GM18909 (cell line): ENCODE results near the gene TBC1D5.
"Not testable (repeated sequence)": the region's sequence is repeated elsewhere in the genome, so short reads cannot be mapped to it uniquely, and the experiment has no call there.

Experiments
- ATAC-seq: cut with Tn5 transposase; IDR thresholded peaks from one replicate; pipeline ENCODE4 v1.9.1; 2021; ENCODE audit warnings: mild to moderate bottlenecking; ENCODE audit not compliant: unreplicated experiment, poor library complexity

Gene TBC1D5

DNA sequence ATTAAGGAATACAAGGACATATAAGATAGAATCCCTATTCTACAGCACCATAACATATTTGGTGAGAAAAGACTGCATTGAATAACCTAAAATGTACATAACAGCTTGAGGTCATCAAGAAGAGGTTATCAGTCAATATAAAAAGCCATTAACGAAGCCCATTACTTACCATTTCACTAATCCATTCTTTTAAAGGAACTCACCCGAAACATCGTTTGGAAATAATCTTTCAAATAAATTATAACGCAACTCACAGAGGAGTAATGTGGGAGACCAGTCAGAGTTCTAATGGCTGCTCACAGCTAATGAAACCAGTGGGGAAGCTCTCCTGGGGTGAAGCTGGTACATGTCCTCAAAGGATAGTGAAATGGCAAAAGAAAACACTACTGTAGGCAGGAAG is 188.4 kb downstream of the TBC1D5 start:
- no peak for ATAC-seq

DNA sequence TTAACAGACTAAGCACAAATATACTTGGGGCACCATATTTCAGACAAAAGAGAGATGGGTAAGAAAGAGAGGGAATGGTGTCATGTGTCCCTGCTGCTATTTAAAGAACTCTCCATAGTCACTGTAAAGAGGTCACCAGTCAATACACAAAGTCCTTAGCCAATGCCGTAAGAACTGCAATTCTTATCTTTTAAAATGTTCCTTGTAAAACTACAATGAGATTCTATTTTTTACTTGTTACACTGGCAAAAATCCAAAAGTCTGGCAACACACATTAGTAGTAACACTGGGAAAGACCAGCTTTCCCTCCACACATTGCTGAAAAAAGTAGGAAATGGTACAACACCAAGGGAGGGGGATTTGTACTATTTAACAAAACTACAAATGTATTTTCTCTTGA is 189.4 kb downstream of the TBC1D5 start:
- ATAC-seq = no peak

DNA sequence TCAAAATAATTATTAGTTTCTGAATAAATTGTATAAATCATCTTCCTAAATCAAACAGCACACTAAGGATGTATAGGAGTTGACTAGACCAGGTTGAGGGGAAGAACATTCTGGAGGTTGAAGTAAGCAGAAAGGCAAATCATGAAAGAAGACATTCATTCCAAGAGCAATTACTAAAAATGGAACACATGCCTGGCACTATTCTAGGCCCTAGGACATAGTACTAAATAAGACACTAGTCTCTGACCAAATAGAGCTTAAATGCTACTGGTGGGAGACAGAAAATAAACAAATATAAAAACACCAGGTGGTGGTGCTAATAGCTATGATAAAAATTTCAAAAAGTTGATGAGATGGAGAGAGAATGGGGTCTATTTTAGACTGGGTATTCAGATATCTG is 190.1 kb downstream of the TBC1D5 start:
- ATAC-seq = no peak

DNA sequence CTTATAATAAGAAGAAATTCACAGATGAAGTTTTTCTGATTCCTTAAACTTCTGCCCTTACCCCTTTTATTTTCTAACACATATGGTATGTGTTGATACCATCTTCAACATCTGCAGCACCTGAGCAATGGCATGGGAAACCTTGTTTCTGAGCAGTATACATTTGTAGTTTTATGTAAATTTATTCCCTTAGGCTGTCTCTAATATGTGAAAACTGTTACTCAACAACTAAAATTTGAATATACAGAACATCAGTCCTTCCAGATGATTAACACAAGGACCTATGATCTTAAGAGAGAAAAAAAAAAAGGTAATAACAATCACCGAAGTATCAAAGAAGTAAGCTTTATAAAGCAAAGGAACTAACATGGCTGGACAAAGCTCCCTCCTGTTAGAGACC is 190.5 kb downstream of the TBC1D5 start:
- ATAC-seq = no peak

DNA sequence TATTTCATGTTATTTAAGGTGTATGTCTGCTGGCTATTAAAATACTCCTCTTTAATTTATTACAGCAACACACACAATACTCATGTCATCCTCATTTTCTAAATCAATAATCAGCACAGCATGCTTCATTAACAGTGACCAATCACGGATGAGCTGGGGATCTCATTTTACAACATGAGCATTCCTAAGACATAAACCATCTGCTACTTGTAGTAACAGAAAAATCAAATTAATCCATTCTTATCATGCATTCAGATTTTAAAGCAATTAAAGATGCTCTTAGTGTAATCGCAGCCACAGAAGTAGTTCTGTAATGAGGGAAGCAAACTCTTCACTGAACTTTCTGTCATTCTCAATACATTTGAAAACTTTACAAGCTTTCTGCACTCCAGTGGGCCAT is 191.1 kb downstream of the TBC1D5 start:
- no peak for ATAC-seq

DNA sequence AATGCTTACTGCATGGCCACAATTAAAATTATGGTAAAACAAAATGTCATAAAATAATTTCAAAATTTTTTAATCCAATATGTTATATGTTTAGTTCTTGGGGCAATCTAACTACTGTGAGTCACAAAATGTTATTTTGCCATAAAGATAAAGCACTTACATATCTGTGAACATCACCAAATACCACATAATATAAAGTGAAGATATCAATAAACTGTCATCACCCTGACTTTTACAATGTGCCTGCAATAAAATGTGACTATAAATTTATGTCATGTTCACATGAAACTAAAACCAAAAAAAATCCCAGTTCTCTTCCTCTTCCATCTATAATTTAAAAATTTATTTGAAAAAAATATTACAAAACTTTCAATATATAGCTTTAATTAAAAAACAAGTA is 191.8 kb downstream of the TBC1D5 start:
- no peak for ATAC-seq

DNA sequence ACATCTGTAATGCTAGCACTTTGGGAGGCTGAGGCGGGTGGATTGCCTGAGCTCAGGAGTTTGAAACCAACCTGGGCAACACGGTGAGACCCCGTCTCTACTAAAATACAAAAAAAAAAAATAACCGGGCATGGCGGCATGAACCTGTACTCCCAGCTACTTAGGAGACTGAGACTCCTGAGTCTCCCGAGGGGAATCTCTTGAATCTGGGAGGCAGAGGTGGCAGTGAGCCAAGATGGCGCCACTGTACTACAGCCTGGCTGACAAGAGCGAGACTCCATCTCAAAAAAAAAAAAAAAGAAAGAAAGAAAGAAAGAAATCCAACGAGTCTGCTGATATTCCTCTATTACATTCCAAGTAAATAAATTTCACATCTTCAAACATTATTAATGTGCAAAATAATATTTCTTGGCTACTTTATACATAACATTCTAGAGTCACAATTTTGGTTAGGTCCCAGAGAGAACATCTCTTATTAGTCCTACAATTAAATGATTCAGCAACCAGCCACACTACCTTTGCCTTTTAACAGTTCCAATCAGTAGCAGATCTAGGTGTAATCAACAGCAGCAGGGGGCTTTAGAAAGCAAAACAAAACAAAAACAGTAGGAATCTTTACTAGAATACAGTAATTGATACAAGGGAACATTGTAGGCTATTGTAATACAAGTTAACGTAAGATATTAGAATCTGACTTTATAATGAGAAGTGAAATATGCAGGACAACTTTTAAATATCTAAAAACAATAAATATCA is 195.8 kb downstream of the TBC1D5 start:
- ATAC-seq = no peak

DNA sequence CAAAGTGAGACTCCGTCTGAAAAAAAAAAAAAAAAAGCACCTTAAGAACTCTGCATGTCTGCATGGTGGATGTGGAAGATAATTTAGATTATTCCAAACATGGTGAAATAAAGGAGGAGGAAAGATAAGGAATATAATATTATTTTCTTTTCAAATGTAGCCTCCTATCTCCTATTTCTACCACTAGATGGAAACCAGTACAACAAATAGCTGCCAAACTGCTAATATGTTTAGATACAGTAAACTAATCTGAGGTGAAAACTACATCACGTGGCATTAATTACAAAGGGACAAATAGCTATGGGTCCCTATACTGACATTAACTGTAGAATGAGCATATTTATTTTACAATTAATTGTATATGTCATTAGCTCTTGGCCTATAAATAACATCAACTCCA is 197.8 kb downstream of the TBC1D5 start:
- ATAC-seq = no peak

DNA sequence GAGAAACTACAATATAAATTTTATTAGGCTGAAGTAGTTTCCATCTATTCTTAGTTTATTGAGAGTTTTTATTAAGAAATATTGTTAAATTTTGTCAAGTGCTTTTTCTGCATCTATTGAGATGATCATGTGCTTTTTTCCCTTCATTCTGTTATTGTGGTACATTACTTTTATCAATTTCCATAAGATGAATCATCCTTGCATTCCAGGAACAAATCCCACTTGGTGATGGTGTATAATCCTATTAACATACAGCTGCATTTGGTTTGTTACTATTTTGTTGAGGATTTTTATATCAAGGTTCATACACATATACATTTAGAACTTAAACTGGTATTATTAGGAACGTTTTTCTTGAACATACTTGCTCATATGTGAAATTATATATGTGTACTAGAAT is 199.8 kb downstream of the TBC1D5 start:
- no peak for ATAC-seq

DNA sequence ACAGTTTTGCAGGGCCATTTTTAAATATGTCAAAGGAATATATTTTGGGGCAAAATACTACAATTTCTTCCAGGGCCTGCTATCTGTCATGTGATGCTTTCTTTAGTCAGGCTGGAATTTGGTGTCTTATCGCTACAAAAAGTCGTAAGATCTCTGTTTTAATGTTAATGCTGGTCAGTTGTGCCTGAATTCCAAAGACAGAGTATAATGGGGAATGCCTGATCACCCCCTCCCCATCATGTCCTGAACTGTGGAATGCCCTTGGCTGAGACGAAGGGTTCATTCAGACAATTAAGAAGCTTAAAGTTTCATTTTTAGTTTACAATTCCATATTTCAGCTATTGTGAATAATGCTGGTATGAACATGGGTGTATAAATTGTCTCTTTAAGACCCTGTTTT is 203.0 kb downstream of the TBC1D5 start:
- no peak for ATAC-seq

DNA sequence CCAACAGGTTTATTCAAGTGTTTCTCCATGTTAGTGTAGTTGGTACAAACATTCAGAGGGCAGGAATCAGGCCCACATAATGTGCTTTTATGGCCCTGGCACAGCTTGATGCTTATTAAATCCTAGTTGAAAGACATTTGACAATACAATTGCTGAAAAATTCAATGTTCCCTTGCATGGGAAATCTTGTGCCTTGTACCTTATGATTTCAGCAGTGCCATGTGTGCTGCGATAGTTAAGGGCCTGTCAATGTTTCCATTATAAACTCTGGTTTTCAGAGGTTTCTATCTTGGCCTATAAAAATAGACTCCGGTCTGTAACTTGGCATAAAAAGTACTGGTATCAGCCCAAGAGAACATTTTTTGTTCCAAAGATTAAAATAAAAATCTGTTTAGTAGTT is 207.2 kb downstream of the TBC1D5 start:
- no peak for ATAC-seq

DNA sequence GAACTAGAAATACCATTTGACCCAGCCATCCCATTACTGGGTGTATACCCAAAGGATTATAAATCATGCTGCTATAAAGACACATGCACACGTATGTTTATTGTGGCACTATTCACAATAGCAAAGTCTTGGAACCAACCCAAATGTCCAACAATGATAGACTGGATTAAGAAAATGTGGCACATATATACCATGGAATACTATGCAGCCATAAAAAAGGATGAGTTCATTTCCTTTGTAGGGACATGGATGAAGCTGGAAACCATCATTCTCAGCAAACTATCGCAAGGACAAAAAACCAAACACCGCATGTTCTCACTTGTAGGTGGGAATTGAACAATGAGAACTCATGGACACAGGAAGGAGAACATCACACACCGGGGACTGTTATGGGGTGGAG is 210.0 kb downstream of the TBC1D5 start:
- not testable (repeated sequence) for ATAC-seq

DNA sequence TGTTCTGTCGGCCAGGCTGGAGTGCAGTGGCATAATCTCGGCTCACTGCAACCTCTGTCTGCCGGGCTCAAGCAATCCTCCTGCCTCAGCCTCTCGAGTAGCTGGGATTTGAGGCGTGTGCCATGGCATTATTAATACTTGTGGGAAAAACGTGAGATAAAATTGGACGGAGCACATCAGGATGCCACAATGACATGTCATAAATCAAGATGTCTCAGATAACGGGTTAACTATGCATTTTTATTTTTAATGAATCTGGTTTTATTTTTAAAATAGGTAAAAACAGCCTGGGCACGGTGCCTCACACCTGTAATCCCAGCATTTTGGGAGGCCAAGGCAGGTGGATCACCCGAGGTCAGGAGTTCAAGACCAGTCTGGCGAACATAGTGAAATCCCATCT is 212.8 kb downstream of the TBC1D5 start:
- no peak for ATAC-seq

DNA sequence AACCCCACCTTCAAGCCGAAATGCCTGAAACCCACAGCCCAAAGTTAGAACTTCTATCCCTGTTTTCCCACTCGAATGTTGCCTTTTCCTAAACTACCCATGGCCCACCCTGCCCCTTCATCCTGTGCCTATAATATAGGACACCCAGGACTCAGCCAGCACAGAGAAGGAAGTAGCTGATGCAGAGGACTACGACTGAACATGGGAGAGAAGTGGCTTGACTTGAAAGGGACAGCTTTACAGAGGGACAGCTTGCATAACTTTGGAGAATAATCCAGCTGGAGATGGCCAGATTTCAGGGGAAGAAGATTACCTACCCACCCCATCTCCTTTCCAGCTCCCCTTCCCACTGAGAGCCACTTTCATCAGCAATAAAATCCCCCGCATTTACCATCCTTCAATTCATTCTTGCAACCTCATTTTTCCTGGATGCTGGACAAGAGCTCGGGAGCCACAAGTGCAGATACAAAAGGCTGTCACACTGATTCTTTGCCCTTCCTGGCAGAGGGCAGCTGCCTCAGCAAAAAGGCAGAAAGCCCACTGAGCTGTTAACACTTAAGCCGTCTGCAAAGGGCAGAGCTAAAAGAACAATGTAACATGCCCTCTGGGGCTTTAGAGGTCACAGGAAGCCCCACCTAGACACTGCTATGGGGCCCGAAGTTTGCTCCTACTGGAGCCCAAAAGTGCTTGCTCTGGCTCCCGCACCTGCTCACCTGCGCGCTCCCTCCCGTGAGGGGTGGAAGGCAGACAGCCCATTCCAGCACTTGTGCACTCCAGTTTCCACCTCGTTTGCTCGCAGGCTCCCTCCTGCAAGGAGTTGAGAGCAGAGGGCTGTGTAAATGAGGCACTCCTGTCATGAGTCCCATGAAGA is 224.0 kb downstream of the TBC1D5 start:
- ATAC-seq = no peak

DNA sequence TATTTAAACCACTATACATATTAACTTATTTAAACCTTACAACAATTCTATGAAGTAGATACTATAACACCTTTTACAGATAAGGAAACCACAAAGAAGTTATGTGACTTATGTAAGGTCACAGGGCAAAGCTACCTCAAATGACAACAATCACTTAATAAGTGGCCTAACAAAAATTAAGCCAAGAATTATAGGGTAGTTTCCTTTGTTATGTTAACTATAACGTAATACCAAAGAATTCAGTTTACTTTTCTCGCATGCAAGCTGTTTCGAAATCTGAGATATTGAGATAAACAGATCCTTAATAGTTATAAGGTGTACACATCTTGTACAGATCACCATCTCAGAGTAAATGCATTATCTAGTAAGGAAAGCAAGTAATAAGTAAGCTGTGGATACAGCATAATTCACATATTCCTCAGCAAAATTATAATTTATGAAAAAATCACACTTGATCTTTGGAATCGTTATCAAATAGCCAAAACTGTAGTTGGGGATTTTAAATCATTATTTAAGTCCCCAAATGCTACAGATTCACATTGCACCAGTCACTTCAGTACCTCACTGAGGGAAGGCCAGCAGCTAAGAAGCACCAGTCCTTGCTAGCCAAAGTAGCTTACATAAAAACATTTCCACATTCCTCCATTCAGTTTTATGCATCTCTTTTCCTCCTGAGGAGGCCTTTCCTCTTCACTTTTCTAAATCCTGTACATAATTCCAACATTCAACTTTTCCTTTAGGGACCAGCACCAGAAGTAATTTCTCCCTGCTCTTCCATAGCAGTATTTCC is 226.8 kb downstream of the TBC1D5 start:
- ATAC-seq = no peak

DNA sequence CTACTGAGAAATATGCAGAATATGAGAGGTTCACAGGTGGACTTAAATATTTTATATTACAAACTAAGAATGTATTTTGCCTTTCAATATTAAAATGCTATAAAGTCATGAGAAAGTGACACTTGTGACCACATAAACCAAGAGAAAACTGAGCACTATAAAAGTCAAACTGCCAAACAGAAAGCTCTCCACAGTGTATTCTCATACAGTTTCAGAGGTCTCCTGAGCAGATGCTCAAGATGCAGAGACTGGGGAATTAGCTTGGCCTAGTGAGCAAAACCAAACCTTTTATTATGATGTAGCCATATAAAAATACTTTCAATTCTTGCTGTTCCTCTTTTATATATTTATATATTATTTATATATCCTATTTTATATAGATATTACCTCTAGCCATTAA is 227.8 kb downstream of the TBC1D5 start:
- no peak for ATAC-seq

DNA sequence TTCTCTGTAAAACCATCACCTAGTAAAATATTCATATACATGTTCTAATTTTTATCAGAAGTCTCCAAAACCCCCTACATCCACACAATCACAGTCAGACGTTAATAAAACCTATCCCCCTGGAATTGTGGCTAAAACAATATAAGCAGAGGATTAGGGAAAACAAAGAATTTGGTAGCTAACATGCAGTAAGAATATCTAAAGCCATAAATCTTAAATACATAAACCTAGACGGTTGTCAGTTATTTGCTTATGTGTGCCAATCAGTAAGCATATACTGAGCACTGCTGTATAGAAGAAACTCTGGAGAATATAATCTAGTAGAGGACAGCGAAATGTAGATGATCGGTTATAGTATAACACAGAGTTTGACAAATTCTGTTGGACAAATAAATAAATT is 232.2 kb downstream of the TBC1D5 start:
- no peak for ATAC-seq

DNA sequence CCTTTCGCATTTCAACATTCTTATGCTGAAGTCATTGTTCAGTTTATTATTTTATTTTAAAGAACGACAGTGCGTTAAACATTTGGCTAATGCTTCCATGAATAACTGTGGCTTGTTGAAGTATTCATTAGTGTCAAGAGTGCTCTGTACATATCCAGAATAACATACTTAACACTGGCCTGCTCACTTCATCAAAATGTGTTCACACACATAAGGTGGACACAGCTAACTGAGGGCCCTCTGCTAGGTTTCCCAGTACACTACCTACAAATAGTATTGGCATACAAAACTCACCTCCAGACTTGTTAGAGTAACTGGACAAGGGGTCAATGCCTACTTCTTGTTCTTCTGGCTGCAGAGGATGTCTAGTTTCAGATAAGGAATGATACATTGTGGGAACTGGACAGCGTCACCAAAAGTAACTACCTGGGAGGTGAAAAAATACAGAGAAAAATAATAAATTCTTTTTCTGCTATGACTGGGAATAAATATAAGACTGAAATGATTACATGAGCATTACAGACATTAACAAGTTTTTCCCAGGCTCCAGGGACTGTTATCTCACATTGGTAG is 234.2 kb downstream of the TBC1D5 start:
- ATAC-seq = no peak

DNA sequence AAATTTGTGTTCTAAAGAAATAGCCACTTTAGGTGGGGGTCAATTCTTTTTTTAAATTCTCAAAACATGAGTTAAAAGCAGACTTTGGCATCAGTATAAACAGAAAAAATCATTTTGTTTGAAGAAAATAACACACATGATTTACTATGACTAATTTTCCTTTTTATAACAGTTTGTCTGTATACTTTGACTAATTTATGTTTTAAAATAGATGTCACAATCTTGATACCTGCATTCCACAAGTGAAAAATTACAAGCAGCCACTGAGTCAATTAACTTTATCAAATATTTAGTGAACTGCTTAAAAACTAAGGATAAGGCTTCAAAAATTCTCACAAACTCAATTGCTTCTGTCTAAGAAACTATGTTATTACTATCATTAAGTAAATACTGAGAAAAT is 235.0 kb downstream of the TBC1D5 start:
- ATAC-seq = no peak

DNA sequence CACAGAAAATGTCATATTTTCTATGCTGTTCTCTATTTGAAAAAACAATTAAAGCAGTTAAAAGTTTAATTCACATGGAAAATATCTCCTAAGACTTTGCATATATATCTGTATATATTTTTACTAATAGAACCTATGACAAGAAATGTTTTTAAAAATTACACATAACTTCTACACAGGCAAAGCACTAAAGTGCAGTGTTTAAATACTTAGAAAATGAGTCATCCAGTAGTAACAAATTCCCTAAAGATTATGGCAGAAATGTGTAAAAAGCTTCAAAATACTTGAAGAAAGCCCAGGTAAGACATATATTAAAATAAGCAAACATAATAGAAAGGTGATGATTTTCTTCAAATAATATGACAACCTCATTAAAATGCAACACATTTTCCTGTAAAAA is 236.6 kb downstream of the TBC1D5 start:
- ATAC-seq = no peak

DNA sequence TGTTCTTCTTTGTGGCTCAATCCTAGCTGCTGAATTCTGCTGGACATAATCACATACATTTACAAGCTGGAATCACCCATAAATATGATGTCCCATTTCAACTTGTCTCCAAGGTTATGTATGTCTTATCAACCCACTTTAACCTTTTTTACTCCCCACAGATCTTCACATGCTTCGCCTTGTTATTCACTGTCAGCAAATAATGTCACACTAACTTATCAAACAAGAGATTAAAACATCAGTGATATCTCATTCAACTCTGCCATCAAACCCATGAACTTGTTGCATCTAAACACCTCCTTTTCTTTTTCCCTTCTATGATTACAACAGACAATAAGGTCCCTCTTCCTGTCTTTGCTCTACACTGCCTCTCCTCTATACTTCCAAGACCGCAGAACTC is 240.7 kb downstream of the TBC1D5 start:
- ATAC-seq = no peak
